Ovary (tissue), 9 donors: ENCODE results near the gene NADSYN1. TPM values are rescaled to one million over a fixed set of nuclear protein-coding genes. Genes with fewer than 3 reads are reported as not detected.

Experiments used
- DNase-seq, 5 donors: peaks; one replicate each; pipeline ENCODE4 v3.0.0-alpha.2; 2019 to 2020
- H3K27ac ChIP-seq, 2 donors: fragments of 200-600 bp; one replicate each; pipeline versions ENCODE4 v1.5.1 to v1.8.0; 2019 to 2022
- H3K27me3 ChIP-seq: fragments of 200-600 bp; one replicate; pipeline ENCODE4 v1.8.0; 2022
- H3K36me3 ChIP-seq: fragments of 200-600 bp; sonication (generic); one replicate; pipeline ENCODE4 v1.5.1; 2019
- H3K4me1 ChIP-seq: one replicate; pipeline ENCODE4 v1.8.1; 2013; ENCODE audit warnings: mild to moderate bottlenecking, moderate library complexity; ENCODE audit not compliant: insufficient read depth
- H3K4me3 ChIP-seq: fragments of 200-600 bp; sonication (generic); one replicate; pipeline ENCODE4 v1.5.1; 2017
- H3K9me3 ChIP-seq, 2 donors: fragments of 200-600 bp in 1 of 2; sonication (generic) in 1 of 2; one replicate each; pipeline versions ENCODE4 v1.5.1 to v1.8.1; 2013 to 2019; ENCODE audit warnings: mild to moderate bottlenecking in 1 of 2, moderate library complexity in 1 of 2
- EP300 ChIP-seq: sonication (generic); formaldehyde crosslinking; IDR thresholded peaks from one replicate; pipeline ENCODE4 v1.6.1; 2017; ENCODE audit warnings: antibody characterized with exemption
- POLR2A ChIP-seq: fragments of 450-650 bp; IDR thresholded peaks from one replicate; pipeline ENCODE4 v1.6.1; 2017; ENCODE audit warnings: antibody characterized with exemption, mild to moderate bottlenecking, moderate library complexity
- WGBS, 3 donors: extraction: QIAGEN DNeasy Blood & Tissue Kit in 1 of 3; methylation state at CpG; one replicate each; pipeline versions ENCODE4 v1.1.5 to v1.1.7; 2013 to 2017; 5-methylcytosine and 5-hydroxymethylcytosine counted together
- intact Hi-C, 4 donors: fragments of 100-400 bp; cut with DNase I; formaldehyde crosslinking; loops; one replicate each; pipeline versions ENCODE4 v1.11.0 to v1.15.1; 2022 to 2023
- polyA plus RNA-seq, 2 donors: library from polyadenylated mRNA; stranded (reverse); fragments of 200-250 nt in 1 of 2; fragments of 350-450 nt in 1 of 2; fragmentation: Illumina TruSeq in 1 of 2; extraction: RNeasy Lipid Tissue Mini Kit (QIAGEN cat#74804) in 1 of 2; gene quantifications; one replicate each; pipeline ENCODE4 v1.2.3, GENCODE V29; 2013 to 2014
- total RNA-seq, 7 donors: library from RNA; depleted of rRNA in 2 of 7; stranded (reverse); fragments of >200 nt in 2 of 7; fragmentation: NEBNext Ultra II Directional in 3 of 7; extraction: Animal tissue kit (Norgen Biotek cat#: 25700) in 3 of 7; gene quantifications; one replicate each; pipeline versions ENCODE4 v1.1.0 to v1.2.4, GENCODE V29; 2016 to 2023
- TF ChIP-seq, protein P1 (sequence below), 3 donors: fragments of 450-650 bp in 2 of 3; fragments of 200-600 bp in 1 of 3; IDR thresholded peaks; one replicate each; pipeline versions ENCODE4 v1.5.1 to v1.8.0; 2016 to 2022; ENCODE audit warnings: antibody characterized with exemption in 3 of 3, mild to moderate bottlenecking in 1 of 3
- donor health status: DM: no; HTN: no; CAD: no; lungs with moderate emphysema.
- donor health status: DM: no; HTN: no; CAD: no.
- donor health status: Bipolar disorder and iron deficiency.
- donor health status: DM: yes; HTN: yes; CAD: no.
- donor health status: DM: no; HTN: no; CAD: no.
- donor health status: DM: yes; HTN: yes; CAD: no.

NADSYN1 gene
- total and polyA plus RNA-seq, 9 donors = 30.8 to 69.0 (median 49.6) TPM

DNA sequence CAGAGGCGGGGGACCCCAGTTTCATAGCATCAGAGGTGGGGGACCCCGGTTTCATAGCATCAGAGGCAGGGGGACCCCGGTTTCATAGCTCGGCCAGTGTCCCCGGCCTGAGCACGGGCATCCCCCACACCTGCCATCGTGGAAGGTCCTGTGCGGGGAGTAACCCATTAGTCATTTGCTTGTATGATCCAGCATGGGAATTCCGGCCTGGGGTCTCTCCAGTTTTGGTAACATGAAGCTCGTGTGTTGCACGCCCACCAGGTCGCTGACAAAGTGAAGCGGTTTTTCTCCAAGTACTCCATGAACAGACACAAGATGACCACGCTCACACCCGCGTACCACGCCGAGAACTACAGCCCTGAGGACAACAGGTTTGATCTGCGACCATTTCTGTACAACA lies 45.1 kb downstream of the NADSYN1 start:
- intact Hi-C loops = no loop called here
- WGBS, 3 donors = 94 to 97% (median 94%) methylated on average over 19 of the region's 19 CpGs
- Histone ChIP-seq H3K9me3 (no peaks in the 10 kb centered on the region), H3K4me1 (no peaks in the 10 kb centered on the region), H3K27ac (no peak overlapping the region), H3K36me3 (no peaks in the 10 kb centered on the region), H3K27me3 (no peaks in the 10 kb centered on the region), H3K4me3 (no peak overlapping the region)
- DNase-seq = no peak
- TF ChIP-seq POLR2A (no peak), EP300 (no peak)
- TF ChIP-seq, protein P1, sequence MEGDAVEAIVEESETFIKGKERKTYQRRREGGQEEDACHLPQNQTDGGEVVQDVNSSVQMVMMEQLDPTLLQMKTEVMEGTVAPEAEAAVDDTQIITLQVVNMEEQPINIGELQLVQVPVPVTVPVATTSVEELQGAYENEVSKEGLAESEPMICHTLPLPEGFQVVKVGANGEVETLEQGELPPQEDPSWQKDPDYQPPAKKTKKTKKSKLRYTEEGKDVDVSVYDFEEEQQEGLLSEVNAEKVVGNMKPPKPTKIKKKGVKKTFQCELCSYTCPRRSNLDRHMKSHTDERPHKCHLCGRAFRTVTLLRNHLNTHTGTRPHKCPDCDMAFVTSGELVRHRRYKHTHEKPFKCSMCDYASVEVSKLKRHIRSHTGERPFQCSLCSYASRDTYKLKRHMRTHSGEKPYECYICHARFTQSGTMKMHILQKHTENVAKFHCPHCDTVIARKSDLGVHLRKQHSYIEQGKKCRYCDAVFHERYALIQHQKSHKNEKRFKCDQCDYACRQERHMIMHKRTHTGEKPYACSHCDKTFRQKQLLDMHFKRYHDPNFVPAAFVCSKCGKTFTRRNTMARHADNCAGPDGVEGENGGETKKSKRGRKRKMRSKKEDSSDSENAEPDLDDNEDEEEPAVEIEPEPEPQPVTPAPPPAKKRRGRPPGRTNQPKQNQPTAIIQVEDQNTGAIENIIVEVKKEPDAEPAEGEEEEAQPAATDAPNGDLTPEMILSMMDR (IDR thresholded peaks at IDR 0.05) = no peak

DNA sequence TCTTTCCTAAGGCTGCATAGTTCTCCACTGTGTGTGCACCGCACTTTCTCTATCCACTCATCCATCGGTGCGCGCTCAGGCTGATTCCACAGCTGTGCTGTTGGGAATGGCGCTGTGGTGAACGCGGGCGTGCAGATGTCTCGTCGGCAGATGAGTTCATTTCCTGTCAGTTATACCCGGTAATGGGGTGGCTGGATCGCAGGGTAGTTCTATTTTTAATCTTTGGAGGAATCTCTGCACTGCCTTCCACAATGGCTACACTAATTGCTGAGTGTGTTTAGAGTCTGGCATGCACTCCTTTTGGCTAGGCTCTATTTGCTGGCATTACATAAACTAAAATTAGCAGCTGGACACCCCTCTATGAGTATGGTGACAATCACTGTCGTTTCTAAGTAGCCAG lies 46.1 kb downstream of the NADSYN1 start:
- TF ChIP-seq EP300 = no peak
- TF ChIP-seq, protein P1 (IDR thresholded peaks at IDR 0.05) = no peak
- TF ChIP-seq POLR2A = no peak
- 91 to 95% (median 95%) methylated on average over 13 of the region's 13 CpGs for WGBS, 3 donors
- H3K9me3 ChIP-seq = no peaks in the 10 kb centered on the region
- no peak overlapping the region for H3K4me3 ChIP-seq
- DNase-seq = no peak
- no peaks in the 10 kb centered on the region for H3K27me3 ChIP-seq
- no peak overlapping the region for H3K27ac ChIP-seq
- intact Hi-C loops = no loop called here
- H3K36me3 ChIP-seq = no peaks in the 10 kb centered on the region
- H3K4me1 ChIP-seq = no peaks in the 10 kb centered on the region

DNA sequence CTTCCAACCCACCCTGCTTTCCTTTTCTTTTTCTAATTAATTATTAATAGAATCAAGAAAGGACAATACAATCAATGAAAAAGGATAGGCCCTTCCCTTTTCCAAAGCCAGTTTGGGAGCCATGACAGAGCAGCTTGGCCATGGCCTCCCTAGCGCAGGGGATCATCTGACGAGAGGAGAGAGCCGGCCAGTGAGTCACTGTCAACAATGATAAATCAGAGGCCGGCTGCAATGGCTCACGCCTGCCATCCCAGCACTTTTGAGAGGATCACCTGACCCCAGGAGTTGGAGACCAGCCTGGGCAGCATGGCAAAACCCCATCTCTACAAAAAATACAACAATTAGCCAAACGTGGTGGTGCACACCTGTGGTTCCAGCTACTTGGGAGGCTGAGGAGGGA lies 46.5 kb downstream of the NADSYN1 start:
- Histone ChIP-seq H3K9me3 (no peaks in the 10 kb centered on the region), H3K27me3 (no peaks in the 10 kb centered on the region), H3K27ac (no peak overlapping the region), H3K36me3 (no peaks in the 10 kb centered on the region), H3K4me3 (no peak overlapping the region), H3K4me1 (no peaks in the 10 kb centered on the region)
- no peak for DNase-seq
- 85 to 87% (median 86%) methylated on average over 6 of the region's 6 CpGs for WGBS, 3 donors
- TF ChIP-seq EP300 (no peak), POLR2A (no peak)
- TF ChIP-seq, protein P1 (IDR thresholded peaks at IDR 0.05) = no peak
- intact Hi-C loops = no loop called here

DNA sequence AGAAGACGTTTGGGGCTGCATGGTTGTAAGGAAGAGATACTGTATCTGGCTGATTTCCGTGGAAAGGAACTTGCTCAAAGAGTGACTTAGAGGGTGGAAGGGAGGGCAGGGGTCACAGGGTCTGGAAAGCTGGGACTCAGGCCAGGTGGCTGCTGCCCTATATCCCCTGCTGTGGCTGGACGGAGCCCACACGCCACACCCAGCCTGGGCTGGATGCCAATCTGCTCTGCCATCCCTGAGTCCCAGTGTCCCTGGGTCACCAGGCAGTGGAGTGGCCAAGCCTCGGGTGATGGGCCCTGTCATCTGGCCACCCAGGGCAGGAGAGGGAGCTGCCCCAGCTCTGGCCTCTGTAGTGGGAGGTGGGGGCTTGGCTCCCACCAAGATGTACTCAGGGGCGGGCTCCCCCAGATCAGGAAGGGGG lies 47.6 kb downstream of the NADSYN1 start:
- Histone ChIP-seq H3K9me3 (no peaks in the 10 kb centered on the region), H3K4me3 (no peak overlapping the region), H3K36me3 (no peaks in the 10 kb centered on the region), H3K4me1 (no peaks in the 10 kb centered on the region), H3K27me3 (no peaks in the 10 kb centered on the region), H3K27ac (no peak overlapping the region)
- intact Hi-C loops = no loop called here
- WGBS, 3 donors = 63 to 72% (median 69%) methylated on average over 5 to 6 of the region's 6 CpGs
- no peak for TF ChIP-seq EP300
- TF ChIP-seq POLR2A = no peak
- TF ChIP-seq, protein P1 (IDR thresholded peaks at IDR 0.05) = no peak
- no peak for DNase-seq
